GM12875 (cell line): Measurements from ENCODE around the gene GRIN3B.

Source experiments
- H3K4me3 ChIP-seq: one replicate; pipeline ENCODE4 v1.5.1; 2011; ENCODE audit warnings: low read depth, low read length, control low read depth
- CTCF ChIP-seq: IDR thresholded peaks from 2 replicates; pipeline ENCODE4 v1.5.1; 2011; ENCODE audit warnings: low read depth, mild to moderate bottlenecking, control low read depth, inconsistent platforms, low read length, moderate library complexity, borderline replicate concordance; ENCODE audit not compliant: insufficient read depth

The GRIN3B gene

GRCh38 chr19:1000095-1000494 is at the start of gene GRIN3B:
Gene GRIN3B, plus strand, starts transcription at chr19:1000419. Its CDS starts 19 bp downstream, at chr19:1000438.
- no peak within 1 kb of the TSS for H3K4me3 ChIP-seq
- peak; percentile 76 for TF ChIP-seq CTCF

- peak overlapping the region; percentile 53 for H3K4me3 ChIP-seq
- no peak for TF ChIP-seq CTCF
Measured at GRCh38 chr19:952049-952679, 48.1 kb upstream of the GRIN3B start.

- peak overlapping the region; percentile 53 for H3K4me3 ChIP-seq
- no peak for TF ChIP-seq CTCF
Measured at GRCh38 chr19:952680-953444, 47.4 kb upstream of the GRIN3B start.

GRCh38 chr19:953445-954271 is 46.6 kb upstream of the GRIN3B start:
- peak overlapping the region; percentile 53 for H3K4me3 ChIP-seq
- no peak for TF ChIP-seq CTCF

GRCh38 chr19:954272-954671 is 45.9 kb upstream of the GRIN3B start:
- TF ChIP-seq CTCF = no peak
- peak overlapping the region; percentile 21 for H3K4me3 ChIP-seq

GRCh38 chr19:954672-955494 is 45.3 kb upstream of the GRIN3B start:
- no peak overlapping the region for H3K4me3 ChIP-seq
- no peak for TF ChIP-seq CTCF
